GM18907 (cell line): ENCODE results near the gene SASH1.
A peak's percentile ranks its signal among the peaks of the same experiment; 100 is the strongest.

Source experiments
- ATAC-seq: cut with Tn5 transposase; IDR thresholded peaks from one replicate; pipeline ENCODE4 v1.9.1; 2021; ENCODE audit warnings: mild to moderate bottlenecking, moderate library complexity; ENCODE audit not compliant: unreplicated experiment

The SASH1 gene

GRCh38 chr6:148429423-148429822 lies 86.8 kb downstream of the SASH1 start:
- ATAC-seq: no peak

- no peak for ATAC-seq
These were observed 88.3 kb downstream of the SASH1 start for GRCh38 chr6:148430897-148431296.

DNA sequence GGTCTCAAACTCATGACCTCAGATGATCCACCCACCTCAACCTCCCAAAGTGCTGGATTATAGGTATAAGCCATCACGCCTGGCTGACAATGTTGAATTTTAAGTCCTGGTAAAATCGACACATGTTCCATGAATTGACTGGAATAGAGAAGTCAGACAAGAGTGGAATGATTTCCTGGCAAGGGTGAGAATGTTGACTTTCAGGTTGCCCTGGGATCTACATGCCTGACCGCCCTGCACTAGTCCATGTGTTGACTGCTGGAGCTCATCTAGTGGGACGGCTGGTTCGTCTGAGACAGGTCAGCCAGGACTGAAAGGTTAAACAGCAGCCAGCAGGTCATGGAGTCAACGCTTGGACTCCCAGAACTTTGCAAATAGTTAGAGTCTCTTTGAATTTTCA lies 88.8 kb downstream of the SASH1 start:
- ATAC-seq: no peak

GRCh38 chr6:148431840-148432239 lies 89.2 kb downstream of the SASH1 start:
- no peak for ATAC-seq

DNA sequence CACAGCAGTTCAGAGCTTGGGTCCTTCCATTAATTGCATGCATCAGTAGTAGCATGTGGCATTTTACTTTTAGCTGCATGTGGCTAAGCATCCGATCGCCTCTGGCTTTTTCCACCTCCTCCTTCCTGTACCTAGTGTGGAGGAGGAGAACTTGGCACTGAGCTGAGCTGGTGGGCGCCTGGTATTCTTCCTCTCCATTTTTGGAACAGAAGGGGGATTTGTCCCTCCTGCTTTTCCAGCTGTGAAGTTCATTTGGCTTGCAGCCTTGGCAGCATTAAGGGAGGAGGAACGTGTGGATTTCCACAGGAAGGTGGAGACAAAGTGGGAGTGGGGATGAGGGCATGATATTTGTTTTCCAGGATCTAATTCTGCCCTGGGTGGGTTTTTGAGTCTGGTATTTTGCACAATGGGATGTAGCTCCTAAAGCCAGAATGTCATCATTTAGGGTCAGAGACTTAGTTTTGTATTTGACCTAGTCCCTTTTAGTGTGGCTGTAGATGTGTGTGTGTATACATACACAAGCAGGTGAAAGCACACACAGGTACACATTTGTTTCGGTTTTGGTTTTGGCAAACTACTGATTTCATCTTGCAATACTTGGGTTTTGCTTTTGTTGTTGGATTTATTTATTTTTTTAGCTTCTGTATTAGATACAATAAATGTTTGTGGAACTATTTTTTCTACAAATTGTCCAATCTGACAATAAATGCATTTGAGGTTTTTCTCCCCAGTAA lies 90.0 kb downstream of the SASH1 start:
- no peak for ATAC-seq

DNA sequence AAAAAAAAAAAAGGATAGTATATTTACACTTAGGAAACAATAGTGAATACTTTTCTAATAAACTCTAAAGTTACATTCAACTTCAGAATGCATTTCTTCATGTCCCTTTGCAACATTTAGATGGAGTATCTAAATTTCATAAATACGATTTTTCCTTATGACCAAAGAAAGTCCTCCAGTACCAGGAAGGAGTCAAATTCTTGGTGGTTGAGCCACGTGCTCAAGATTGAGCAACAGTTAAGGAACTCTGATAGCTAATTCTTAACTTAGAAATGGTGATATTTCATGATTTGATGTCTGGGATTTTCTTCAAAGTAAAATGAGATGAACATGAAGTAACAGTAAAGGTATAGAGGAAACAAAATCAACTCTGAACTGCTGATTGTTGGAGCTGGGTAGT lies 92.7 kb downstream of the SASH1 start:
- no peak for ATAC-seq

- ATAC-seq: no peak
These were observed 93.8 kb downstream of the SASH1 start for GRCh38 chr6:148436466-148436865.

DNA sequence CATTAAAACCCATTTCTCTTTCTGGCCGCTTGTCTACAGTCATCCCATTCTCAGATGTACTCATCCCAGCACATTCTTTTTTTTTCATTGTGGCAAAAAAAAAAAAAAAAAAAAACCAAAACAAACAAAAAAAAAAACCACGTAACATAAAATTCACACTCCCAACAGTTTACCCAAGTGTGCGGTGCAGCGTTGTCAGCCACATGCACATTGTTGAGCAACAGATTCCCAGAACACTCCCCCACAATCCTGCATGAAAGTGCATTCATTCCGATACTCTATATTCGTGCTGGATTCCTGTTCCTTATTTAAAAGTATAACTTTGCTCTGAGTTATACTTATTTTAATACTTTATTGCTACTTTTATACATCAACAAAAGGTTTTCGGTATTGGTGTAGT lies 96.0 kb downstream of the SASH1 start:
- ATAC-seq: no peak

DNA sequence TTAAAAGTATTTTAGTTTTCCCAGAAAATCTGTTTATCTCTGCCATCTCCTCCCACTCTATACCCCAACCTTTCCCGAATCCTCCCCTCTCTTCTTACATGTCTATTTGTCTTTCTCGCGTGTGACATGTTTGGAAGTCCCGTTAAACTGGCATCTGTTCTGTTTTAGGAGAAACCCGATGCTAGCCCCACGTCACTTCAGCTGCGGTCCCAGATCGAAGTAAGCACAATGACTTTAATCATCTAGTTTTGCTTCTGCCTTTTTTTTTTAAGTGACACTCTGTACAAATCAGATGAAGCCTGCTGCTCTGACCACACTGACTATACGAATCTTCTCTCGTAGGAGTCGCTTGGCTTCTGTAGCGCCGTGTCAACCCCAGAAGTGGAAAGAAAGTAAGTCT lies 97.4 kb downstream of the SASH1 start:
- ATAC-seq: no peak

GRCh38 chr6:148440877-148441453 lies 98.3 kb downstream of the SASH1 start:
- no peak for ATAC-seq

GRCh38 chr6:148441454-148441911 lies 98.8 kb downstream of the SASH1 start:
- peak; percentile 87 for ATAC-seq

DNA sequence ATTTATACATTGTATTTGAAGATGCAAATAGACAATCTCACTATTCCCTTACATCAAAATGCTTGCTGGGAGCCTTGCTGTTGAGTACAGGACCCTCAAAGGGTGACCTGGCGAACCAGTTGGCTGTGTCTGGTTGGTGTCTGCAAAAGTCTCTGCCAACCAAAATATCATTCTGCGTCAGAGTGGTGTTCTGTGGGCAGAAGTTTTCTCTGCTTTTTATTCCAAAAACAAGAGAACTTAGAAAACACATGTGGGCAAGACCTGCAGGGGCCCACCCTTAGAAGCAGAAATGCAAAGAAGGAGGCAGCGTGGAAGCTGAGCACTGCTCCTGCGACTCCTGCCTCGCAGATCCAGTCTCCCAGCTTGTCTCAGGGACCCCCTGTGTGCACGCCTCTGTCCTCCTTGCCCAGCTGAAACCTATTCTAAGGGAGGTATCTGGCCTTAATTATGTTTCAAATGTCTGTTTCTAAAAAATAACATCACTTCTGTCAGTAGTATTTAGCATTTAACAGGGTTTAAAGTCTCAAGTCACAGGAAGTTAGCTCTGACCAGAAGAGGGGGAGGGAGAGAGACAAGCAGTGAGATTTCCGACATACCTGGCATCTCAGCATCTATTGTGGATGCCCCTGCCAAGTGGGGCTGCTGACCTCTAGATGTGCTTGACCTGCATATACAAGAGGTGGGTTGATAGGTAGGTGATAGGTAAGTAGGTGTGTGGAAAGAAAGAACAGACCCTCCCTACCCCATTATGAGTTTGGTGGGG lies 101.3 kb downstream of the SASH1 start:
- ATAC-seq: no peak

- ATAC-seq: no peak
These were observed 102.5 kb downstream of the SASH1 start for GRCh38 chr6:148445116-148445515.

GRCh38 chr6:148445620-148446019 lies 103.0 kb downstream of the SASH1 start:
- ATAC-seq: no peak

DNA sequence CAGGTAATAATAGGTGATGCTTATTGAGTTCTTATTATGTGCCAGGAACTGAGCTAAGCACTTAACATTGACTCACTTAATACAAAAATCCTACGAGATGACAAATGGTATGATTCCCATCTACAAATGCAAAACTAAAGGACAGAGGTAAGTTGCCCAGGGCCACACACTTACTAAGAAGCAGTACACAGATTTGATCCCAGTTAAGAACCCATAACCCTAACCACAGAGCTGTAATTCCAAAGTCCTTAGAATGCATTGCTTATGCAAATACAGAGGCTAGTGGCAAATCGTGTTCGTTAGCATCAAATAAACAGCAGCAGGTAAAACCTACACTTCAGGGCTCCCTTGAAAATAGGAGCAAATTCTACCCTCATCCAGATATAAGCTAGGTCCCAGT lies 104.0 kb downstream of the SASH1 start:
- ATAC-seq: no peak

DNA sequence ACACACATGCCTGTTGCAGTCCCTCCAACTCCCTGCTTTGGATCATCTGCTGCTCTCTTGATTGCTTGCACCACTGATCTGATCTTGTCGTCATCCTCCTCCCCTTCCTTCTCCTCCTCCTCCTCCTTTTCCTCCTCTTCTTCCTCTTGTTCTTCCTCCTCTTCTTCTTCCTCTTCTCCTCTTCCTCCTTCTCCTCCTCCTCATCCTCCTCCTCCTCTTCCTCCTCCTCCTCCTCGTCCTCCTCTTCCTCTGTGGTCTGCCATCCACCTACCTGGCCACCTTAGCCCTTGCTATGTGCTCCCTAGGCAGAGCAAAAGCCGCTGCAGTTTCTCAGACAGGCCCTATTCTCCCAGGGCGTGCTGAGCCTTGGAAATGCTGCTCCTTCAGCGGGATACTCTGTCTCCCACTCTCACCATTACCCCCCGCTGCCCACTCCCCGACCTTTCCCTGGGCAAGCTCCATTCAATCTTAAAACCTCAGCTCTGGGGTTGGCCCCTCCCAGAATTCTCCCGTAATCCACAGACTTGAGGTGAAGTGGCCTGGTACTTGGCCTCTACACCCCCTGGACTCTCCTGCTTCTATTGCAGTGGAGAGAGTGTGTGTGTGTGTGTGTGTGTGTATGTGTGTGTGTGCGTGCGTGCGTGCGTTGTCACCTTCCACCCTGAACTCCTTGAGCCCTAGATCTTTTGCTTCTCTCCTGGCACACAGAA lies 105.0 kb downstream of the SASH1 start:
- no peak for ATAC-seq

DNA sequence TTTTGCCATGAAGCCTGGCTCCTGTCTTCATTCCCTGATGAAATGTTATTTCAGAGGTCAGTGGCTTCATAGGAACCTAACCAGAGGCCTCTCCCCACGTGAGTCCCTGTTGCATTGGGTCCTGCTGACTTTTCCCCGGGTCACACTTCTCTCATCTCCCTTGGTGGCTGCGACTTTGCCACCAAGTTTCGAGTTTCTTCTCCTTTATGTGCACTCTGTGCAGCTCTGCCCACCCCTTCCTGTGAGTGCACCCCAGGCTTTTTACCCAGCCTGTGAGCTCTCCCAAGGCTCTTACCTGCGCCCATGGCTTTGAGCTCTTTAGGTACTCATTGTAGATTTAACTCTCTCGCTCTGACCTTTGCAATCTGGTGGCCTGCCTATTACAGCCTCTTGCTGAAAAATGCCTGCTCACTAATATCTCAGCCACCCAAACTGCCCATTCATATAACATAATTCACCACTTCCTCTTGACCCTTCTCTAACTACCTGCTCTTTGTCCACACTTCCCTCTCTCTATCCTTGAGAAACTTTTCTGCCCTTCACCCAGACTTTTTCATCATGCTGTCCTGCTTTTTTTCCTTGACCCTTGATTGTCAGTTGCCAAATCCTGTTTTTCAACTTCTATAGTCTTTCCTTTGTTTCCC lies 105.9 kb downstream of the SASH1 start:
- peak; percentile 60 for ATAC-seq

DNA sequence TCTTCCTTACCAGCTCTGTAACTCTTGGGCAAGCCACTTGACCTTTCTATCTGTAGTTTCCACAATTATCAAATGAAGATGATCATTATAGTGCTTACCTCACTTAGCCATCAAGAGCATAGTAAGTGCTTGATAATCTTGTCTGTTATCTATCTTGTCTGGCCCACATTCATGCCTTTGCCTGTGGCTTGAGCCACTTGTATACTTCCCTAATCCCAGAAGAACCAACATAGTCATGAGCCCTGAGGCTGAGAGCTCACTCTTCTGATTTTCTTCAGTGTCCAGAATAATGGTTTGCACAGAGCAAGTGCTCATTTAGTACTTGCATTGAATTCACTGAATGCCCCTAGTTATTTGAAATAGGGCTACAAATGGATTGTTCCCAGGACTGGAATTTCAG lies 108.2 kb downstream of the SASH1 start:
- ATAC-seq: no peak

GRCh38 chr6:148451690-148452089 lies 109.1 kb downstream of the SASH1 start:
- peak; percentile 93 for ATAC-seq

DNA sequence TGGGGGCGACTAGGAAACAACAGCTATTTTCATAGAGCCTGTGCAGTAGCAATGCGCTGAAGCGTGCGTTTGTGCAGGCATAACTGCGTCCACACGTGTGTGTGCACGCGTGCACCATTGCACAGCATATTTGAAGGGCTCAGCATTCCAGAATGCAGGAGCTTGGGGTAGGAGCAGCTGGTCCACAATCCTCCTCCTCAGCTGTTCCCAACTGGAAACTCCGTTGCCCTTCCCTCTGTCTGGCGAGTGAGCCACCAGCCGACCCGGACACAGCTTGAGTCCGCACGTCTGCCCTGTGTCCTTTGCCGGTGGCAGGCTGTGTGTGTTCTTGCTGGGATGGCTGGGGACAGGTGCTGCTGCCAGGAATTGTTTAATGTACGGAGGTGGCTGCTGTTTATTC lies 110.2 kb downstream of the SASH1 start:
- ATAC-seq: no peak

DNA sequence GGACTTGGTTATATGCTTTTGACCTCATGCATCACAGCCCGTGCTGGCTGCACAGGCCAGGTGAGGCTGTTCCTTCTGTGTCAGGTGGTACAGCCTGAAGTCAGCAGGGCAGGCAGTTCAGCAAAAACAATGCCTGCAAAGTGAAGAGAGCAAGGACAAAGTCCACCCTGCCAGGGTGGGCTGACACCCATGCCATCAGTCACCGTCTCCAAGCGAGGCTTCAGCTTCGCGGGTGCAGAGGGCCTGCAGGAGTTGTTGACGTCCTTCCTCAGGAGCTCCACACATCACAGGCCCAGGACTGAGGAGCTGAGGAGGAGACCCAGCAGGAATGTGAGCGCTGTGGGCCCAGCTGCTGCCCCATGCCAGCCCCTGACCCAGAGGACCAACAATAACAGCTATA lies 111.3 kb downstream of the SASH1 start:
- ATAC-seq: no peak
